SU-DHL-6 (cell line): Measurements from ENCODE around the gene HSPA8.

ENCODE experiments used
- CTCF ChIP-seq: fragments of 200-600 bp; sonication (generic); IDR thresholded peaks from one replicate; pipeline ENCODE4 v1.5.1; 2017; ENCODE audit warnings: antibody characterized with exemption, mild to moderate bottlenecking, low read length, moderate library complexity; ENCODE audit not compliant: insufficient read depth, poor library complexity, severe bottlenecking
- EZH2phosphoT487 ChIP-seq: fragments of 200-600 bp; sonication (generic), shearing (Covaris generic); conservative IDR thresholded peaks from 2 replicates; pipeline ENCODE4 v1.6.1; 2018; ENCODE audit warnings: mild to moderate bottlenecking, antibody characterized with exemption, low read length, moderate library complexity, mixed read lengths

DNA sequence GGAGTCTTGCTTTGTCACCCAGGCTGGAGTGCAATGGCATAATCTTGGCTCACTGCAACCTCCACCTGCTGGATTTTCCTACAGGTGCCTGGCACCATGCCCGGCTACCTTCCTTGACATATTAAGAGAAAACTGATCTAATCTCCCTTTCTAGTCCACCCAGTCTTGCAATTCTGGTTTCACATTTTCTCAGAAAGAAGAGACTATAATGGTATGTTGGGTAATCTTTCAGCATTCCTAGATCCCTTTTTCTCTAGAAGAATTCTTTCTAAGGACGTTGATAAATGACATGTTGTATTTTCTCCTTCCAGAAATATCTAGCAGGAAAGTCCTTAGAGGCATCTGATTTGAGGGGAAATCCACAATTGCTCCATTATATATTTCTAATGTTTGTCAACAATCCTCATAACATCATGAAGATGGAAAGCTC lies 10.4 kb upstream of the HSPA8 start:
- TF ChIP-seq CTCF (no peak), EZH2phosphoT487 (no peak)
